Right renal cortex interstitium (tissue), 3 donors: Measurements from ENCODE around the gene OCEL1. TPM values are rescaled to one million over a fixed set of nuclear protein-coding genes. Genes with fewer than 3 reads are reported as not detected.

Experiments
- DNase-seq, 3 donors: peaks; one replicate each; pipeline ENCODE4 v3.0.0-alpha.2; 2013; ENCODE audit warnings: low read depth in 3 of 3, low spot score in 2 of 3
- polyA plus RNA-seq, 3 donors: library from polyadenylated mRNA; unstranded; fragments of 120-200 nt; gene quantifications; one replicate each; pipeline ENCODE4 v1.2.1, GENCODE V29; 2013; ENCODE audit not compliant: insufficient read length in 3 of 3

OCEL1 gene
- polyA plus RNA-seq, 3 donors, result 15.7 to 20.1 (median 17.9) TPM

DNA sequence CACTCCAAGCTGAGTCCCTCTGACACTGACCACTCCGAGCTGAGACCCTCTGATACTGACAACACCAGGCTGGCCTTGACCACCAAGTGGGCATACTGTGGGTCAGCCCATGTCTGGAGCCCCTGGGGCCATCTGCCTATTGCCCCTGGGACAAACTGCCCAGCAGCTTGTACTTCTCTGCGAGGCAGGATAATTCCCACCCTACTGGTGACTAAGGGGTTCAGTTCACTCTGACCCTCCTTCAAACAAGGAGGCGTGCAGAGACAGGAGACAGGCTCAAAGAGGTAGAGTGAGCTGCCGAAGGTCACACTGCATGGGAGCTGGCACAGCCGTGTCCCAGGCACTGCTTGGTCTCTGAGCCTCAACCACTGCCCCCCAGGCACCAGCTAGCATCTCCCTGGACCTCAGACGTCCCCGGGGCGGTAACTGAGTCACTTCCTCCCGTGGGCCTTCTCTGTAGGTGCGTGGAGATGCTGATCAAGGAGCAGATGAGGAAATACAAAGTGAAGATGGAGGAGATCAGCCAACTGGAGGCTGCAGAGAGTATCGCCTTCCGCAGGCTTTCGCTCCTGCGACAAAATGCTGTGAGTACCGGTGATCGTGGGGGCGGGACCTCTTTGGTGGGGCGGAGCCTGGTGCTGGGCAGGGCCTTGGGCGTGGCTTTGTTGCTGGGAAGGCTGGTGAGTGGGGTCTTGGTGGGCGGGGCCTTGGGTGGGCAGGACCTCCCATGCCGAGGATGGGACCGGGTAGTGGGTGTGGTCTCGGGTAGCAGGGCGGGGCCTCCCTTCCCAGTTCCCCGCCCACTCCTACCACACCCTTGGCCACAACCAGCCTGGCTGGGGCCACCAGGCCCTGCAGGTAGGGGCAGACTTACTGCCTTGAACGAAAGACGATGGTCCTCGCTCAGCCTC is 16.6 kb upstream of the OCEL1 start:
- no peak for DNase-seq

DNA sequence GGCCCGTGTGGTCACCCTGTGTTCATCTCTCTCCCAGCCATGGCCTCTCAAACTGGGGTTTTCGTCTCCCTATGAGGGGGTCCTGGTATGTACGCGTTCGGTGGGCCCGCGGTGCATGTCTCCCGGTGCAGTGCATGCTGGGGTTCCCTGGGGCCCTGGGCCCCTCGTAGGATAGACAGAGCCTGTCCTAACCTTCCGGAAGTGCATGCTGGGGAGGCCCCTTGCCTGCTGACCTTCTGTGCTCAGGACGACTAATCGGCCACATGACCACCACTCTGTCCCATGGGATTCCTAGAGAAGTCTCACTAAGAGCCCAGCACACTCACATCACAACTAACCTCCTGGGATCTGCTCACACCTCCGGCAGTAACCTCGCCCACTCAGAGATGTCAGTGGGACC is 15.7 kb upstream of the OCEL1 start:
- DNase-seq, result no peak

DNA sequence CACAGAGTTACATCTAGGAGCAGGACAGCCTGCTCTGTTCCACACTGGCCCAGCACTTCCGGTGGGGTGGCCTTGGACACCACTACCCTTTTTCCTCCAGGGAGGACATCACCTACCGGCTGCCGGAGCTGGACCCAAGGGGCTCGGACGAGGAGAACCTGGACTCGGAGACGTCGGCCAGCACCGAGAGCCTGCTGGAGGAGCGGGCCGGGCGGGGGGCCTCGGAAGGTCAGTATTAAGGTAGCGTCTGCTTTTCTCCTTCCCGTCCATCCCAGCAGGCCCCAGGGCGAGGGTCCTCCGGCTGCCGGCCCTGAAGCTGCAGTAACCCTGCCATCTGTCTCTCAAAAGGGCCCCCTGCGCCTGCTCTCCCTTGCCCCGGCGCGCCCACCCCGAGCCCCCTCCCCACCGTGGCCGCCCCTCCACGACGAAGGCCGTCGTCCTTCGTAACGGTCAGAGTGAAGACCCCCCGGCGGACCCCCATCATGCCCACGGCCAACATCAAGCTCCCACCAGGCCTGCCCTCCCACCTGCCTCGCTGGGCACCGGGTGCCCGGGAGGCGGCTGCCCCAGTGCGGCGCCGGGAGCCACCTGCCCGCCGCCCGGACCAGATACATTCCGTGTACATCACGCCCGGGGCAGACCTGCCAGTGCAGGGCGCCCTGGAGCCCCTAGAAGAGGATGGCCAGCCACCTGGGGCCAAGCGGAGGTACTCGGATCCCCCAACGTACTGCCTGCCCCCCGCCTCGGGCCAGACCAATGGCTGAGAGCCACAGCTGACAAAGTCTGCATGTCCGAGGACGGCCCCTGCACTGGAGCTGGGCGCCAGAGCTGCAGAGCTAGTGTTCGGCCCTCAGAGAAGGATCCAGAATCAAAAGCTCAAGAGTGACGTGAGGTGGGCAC is 14.2 kb upstream of the OCEL1 start:
- DNase-seq, result no peak

DNA sequence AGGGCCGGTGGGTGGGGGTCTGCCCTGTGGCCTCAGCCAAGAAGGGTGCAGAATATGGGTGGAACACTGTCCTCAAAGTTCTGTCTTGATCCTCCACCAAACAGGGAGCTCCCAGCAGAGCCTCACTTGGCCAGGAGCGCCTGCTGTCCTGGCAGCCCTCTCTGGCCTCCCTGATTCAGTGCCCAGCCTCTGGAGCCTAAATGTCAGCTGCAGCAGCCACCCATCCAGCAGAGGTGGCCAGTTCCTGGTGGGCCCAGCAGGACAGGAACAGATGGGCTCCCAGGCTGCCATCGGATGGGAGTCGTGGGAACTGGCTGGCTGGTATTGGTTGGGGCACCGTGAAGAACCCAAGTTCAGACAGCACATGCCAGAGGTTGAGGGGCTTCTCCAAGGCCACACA is 12.7 kb upstream of the OCEL1 start:
- no peak for DNase-seq

DNA sequence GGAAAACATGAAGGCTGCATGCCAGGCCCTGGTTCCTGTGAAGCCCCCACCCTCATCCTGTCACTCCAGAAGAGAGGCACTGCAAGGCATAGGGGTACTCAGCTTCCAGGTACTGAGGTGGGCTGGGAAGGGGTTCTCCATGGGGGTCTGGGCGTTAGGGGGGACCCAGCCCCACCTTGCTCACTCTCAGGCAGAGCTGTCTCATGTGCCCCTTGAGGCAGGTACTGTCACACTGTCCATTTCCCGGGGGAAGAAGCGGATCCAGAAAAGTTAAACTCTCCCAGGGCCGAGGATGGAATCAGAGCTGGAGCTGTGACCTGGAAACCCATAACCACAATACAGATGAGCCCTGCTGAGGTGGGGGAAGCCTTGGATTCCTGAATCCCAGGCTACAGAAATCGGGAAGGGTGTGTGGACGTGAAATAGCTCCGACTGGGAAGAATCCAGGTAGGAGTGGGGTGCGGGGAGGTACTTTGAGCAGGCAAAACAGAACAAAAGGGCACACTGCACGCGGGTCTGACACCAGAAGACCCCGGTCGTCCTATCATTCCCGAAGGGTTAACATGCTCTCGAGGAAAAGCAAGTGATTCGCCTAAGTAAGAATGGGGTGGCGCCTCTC is 11.4 kb upstream of the OCEL1 start:
- DNase-seq, result no peak

DNA sequence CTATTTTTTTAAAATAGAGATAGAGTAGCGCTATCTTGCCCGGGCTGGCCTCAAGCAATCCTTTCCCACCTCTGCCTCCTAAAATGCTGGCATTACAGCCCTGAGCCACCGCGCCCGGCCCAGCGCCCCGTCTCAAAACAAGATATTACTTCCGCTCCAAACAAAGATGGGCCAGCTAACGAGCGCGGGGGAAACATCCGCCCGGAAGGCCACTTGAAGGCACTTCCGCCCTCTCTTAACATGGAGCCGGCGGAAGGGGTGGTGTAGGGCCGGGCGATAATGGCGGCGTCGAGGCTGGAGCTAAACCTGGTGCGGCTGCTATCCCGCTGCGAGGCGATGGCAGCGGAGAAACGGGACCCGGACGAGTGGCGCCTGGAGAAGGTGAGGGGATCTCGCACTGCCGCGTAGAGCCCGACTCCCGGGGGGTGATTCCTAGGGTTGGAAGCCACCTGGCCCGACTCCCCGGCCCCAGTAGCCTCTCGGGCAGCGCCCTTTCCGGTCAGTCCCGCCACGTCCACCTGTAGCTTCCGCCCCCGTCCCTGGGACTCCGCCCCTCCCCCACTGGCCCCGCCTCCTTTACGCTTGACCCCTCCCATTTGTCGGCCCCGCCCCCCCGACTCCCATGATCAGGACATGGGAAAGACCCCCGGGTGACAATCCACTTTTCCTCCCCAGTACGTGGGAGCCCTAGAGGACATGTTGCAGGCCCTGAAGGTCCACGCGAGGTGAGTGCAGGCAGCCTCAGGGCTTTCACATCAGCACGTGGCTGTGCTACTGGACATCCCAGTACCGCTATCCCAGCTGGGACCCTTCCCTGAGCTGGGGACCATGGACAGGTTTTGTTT is 10.7 kb upstream of the OCEL1 start, which contains the start of gene USE1:
TSS of gene USE1 (plus strand) at position 231 of the 845 bp plus-strand sequence. CDS start at position 280, 49 bp downstream.
- peak; percentile 80 to 85 (median 83) for DNase-seq

DNA sequence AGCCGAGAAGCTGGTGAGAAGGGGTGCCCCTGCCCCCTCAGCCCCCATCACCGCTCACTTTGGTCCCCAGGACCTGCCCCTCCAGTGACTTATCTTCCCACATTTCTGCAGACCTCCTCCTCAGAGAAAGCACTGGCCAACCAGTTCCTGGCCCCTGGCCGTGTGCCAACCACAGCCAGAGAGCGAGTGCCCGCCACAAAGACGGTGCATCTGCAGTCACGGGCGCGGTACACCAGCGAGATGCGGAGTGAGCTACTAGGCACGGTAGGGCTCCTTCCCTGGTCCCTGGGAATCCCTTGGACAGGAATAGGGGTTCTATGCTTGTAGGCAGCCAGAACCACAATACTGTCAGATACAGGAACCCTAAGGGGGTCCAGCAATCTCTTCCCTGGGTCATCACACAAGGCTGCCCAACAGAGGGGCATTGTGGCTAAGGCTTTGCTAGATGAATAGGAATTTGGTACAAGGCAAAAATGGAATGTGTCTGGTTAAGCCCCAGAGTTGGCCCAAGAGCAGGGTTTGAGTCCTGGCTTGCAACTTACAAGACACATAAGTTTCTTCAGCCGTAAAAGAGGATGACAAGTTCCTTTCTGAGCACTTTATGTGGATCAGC is 9.9 kb upstream of the OCEL1 start:
- no peak for DNase-seq

DNA sequence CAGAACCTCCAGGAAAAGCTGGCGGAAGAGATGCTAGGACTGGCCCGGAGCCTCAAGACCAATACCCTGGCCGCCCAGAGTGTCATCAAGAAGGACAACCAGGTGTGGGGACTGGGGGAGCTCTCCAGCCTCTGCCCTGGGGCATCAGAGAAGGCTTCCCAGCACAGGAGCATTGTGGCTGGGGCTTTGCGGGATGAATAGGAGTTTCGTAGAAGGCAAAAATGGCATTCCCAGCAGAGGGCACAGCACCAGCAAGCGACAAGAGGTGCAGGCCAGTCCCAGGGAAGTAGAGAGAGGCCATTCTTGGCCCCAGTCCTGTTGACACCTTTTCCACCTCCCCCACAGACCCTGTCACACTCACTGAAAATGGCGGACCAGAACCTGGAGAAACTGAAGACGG is 6.7 kb upstream of the OCEL1 start:
- DNase-seq, result no peak

DNA sequence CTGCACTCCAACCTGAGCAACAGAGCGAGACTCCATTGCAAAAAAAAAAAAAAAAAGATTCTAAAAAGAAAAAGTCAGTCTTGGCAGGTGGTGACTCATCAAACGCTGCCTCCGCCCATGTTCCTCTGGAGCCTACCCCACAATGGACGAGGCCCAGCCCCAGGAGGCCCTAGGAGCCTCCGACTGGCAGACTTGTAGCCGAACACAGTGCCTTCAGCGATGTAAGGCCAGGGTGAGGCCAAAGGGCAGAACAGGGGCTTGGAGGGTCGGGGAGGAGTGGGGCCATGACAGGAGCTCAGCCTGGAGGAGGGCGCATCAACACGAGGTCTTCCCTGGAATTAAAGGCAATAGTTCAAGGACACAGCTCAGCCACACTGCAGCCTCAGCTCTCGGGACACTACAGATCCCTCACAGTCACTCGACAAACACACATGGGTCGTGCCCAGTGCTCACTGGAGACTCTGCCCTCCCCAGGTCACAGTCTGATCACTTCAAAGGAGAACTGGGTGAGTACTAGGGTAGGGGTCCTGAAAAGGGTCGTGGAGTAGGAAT is 5.7 kb upstream of the OCEL1 start:
- no peak for DNase-seq

DNA sequence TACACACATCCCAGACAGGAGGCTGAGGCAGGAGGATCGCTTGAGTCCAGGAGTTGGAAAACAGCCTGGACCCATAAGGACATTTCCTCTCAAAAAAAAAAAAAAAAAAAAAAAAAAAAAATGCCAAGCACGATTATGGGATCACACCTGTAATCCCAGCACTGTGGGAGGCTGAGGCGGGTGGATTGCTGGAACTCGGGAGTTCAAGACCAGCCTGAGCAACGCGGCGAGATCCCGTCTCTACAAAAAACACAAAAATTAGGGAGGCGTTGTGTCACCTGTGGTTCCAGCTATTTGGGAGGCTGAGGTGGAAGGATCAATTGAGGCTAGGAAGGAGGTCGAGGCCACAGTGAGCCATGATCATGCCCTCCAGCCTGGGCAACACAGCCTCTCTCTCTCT is 973 bp upstream of the OCEL1 start:
- DNase-seq, result no peak

DNA sequence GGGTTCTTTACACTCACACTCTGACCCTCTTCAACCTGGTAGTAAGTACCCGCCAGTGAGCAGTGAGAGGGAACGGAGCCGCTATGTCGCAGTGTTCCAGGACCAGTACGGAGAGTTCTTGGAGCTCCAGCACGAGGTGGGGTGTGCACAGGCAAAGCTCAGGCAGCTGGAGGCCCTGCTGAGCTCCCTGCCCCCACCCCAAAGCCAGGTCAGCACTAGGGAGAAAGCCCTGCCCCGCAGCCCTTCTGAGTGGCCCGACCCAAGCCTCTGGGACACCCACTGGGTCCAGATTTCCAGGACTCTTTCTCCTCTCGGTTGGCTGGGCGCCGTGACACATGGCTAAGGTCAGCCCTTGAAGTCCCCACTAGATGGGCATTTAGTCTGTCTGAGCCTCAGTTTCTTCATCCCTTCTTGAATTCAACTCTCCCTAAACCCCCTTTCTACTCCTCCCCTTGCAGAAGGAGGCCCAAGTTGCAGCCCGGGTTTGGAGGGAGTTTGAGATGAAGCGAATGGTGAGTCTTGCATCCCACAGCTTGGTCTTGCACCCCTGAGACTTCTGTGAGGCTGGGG is 1.9 kb downstream of the OCEL1 start:
- no peak for DNase-seq

DNA sequence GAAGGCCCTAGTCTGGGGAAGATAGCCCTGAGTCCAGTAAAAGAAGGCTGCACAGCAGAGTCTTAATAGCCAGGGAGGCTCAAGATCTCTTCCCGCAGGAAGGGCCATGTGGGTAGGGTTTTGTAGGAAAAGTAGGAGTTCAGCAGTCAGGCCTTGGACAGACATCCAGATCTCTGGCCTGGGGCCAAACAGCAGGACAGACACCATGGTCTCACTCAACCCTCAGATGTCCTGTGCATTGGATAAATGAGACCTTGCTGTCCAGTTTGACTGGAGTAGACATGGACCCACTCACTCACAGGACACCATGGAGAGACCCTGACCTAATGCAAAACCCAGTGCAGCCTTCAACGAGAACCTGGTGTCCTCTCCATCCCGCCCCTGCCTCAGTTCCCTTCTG is 3.9 kb downstream of the OCEL1 start:
- DNase-seq, result no peak

DNA sequence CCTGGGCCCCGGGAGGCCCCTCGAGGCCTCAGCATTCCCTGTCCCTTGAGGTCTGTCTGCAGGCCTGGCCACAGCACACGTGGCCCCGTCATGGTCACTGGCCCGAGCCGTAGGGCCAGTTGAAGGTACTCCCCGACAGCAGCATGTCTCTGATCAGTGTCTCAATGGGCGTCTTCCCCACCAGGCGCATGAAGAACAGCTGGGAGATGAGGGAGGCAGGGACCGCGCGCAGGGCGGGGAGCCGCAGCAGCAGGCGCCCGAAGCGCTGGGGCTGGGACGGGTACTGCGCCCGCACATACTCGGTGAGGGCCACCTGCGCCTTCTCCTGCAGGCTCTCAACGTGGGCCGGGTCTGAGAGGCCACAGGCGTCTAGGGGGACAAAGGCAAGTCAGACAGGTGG is 6.2 kb downstream of the OCEL1 start:
- no peak for DNase-seq

DNA sequence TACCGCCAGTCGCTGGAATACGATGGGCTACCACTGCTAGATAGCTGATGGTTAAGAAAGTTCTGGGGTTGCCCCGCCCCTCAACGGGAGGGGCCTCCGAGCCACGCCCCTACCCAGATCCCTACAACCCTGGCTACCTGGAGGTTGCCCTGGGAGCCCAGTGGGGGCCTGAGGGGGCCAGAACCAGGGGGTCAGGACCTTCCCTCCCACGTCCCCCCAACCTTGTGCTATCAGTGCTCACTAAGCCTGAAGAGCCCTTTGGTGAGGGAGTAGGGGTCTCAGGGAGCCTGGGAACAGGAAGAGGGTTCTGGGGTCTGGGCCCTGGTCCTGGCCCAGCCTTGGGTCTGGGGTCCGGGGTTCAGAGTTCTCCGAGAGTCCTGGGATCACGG is 8.9 kb downstream of the OCEL1 start:
- DNase-seq, result no peak

DNA sequence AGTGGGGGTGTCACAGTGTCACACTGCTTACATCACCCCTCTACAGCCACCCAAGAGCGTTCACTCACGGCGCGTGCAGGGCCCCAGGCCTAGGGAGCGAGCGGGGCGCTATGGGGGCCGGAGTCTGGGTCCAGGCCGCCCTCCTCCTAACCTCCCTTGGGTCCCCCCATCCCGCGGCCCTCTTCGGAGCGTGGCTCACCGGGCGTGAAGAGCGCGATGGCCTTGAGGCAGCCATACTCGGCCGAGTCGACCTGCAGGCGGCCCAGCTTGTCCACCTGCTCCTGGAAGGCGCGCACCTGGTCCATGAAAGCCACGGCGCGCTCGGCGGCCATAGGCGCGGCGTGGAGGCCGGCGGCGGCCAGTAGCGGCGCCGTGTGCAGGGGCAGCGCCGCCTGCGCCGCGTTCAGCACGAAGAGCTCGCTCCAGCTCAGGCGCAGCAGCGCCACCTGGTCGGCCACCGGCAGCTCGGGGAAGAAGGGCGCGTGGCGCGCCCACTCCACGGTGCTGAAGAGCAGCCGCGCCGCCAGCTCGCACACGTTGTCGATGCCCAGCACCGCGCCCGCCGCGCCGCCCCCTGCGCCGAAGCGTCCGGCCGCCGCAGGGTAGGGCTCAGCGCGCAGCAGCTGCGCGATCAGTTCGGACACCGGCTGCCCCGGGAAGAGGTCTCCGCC is 9.4 kb downstream of the OCEL1 start:
- DNase-seq, result no peak

DNA sequence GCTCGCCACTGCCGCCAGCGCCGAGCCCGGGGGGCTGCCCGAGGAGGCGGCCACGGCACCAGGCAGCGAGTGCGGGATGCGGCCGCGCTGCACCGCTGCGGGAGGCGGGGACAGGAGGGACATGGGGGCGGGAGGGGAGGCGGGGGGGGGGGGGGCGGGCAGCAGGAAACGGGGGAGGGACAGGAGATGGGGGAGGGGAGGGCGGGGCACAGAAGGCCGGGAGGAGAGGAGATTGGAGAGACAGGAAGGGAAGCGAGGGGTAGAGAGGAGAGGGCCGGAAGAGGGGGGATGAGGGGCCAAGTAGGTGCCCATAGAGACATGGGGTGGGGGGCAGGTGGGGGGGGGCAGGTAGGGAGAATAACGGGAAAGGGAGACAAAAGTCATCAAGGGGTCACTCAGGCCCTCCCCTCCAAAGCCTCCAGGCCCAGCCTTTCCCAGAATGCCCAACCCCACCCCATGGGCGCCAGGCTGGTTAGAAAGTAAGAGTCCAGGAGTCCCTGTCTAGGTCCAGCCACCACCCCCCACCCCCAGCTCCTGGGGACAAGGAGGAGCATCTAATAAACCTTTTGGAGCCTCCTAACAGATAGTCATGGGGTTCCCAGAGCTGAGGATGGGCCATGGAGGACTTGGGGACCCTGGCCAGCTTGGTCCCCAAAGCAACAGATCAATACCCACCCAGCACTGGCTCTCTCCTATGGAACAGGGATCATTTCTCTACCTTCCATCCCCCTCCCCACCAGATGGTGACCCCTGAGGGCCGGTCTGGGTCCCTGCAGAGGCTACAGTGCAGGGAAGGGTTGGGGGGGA is 10.1 kb downstream of the OCEL1 start:
- no peak for DNase-seq

DNA sequence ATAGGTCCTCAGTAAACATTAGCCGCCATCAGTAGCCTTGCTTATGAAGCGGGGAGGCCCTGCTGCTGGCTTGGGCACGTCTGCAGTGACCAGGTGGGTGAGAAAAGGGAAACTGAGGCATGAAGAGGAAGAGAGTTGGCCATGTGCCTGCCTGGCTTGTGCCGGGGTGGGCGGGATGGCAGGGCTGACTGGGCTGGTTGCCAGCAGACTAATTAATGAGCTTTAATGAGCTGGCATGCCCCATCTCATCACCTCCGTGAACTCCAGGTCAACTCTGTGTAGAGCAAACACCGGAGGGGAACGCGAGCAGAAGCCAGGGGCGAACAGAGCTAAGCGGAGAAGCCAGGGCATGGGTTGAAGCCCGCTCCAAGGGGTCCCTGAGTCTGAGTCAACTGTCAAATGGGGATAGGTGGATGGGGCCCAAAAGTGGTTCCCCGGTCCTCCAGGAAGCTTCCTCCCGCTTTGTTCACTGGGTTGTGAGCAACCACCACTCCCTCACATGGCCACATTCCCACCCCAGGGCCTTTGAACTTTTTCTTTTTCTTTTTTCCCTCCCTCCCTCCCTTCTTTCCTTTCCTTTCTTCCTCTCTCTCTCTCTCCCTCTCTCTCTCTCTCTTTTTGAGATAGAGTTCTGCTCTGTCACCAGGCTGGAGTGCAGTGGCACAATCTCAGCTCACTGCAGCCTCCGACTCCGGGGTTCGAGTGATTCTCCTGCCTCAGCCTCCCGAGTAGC is 11.0 kb downstream of the OCEL1 start:
- DNase-seq, result no peak
